Muscle of arm (tissue), 14 donors: ENCODE measurements around the gene CIDEC. TPM values are rescaled to one million over a fixed set of nuclear protein-coding genes. Genes with fewer than 3 reads are reported as not detected.
A peak's percentile ranks its signal among the peaks of the same experiment; 100 is the strongest.

Experiments used
- DNase-seq: peaks from one replicate; pipeline ENCODE4 v3.0.0-alpha.2; 2013
- long read RNA-seq, 11 donors: transcript quantifications; one replicate each; lab custom pipeline, GENCODE V29; 2026
- polyA plus RNA-seq, 12 donors: library from polyadenylated mRNA; unstranded; fragments of 120-200 nt; gene quantifications; one replicate each; pipeline ENCODE4 v1.2.1, GENCODE V29; 2013; ENCODE audit not compliant: insufficient read length in 12 of 12

CIDEC gene
- polyA plus RNA-seq, result under 1 TPM in 9 of 12 donors, not detected in 3; 0.30 to 0.77 (median 0.46) TPM
- long read RNA-seq, donor 1, result 0 reads
- long read RNA-seq, donor 2, result 0 reads
- long read RNA-seq, donor 3, result 0 reads
- long read RNA-seq, donor 4, result 0 reads
- long read RNA-seq, donor 5, partial matches to known transcripts, result 0 of 1 reads
- long read RNA-seq, donor 5, other reads (novel, unspliced or antisense), result 0 of 1 reads
- long read RNA-seq, donor 6, result 0 reads
- long read RNA-seq, donor 7, result 0 reads
- long read RNA-seq, donor 8, result 0 reads
- long read RNA-seq, donor 9, result 0 reads
- long read RNA-seq, donor 10, result 0 reads
- long read RNA-seq, donor 11, partial matches to known transcripts, result 0 of 51 reads
- long read RNA-seq, donor 11, other reads (novel, unspliced or antisense), result 51 of 51 reads

- DNase-seq, result no peak
These were observed at the start of gene CIDEC for GRCh38 chr3:9879830-9880549. TSS of gene CIDEC (minus strand) at chr3:9880253. CDS start at chr3:9878486, 1,767 bp downstream.

- no peak for DNase-seq
These were observed 48.1 kb upstream of the CIDEC start for GRCh38 chr3:9928158-9928557.

- no peak for DNase-seq
These were observed 38.4 kb upstream of the CIDEC start for GRCh38 chr3:9918261-9919038.

- no peak for DNase-seq
These were observed 37.8 kb upstream of the CIDEC start for GRCh38 chr3:9917820-9918219.

GRCh38 chr3:9916734-9917680, 37.0 kb upstream of the CIDEC start, which contains the start of gene IL17RC:
TSS of gene IL17RC (plus strand) at chr3:9917098. CDS start at chr3:9917316, 218 bp downstream.
- DNase-seq, result peak; percentile 90

- DNase-seq, result peak; percentile 31
These were observed 36.3 kb upstream of the CIDEC start for GRCh38 chr3:9916346-9916733.

- peak; percentile 81 for DNase-seq
These were observed 35.4 kb upstream of the CIDEC start for GRCh38 chr3:9915254-9916141.

GRCh38 chr3:9914559-9915253, 34.7 kb upstream of the CIDEC start:
- DNase-seq, result no peak

- DNase-seq, result no peak
These were observed 34.0 kb upstream of the CIDEC start for GRCh38 chr3:9914011-9914410.

GRCh38 chr3:9913601-9914000, 33.5 kb upstream of the CIDEC start:
- DNase-seq, result no peak

- no peak for DNase-seq
These were observed 32.4 kb upstream of the CIDEC start for GRCh38 chr3:9912294-9912935.

- DNase-seq, result no peak
These were observed 31.8 kb upstream of the CIDEC start for GRCh38 chr3:9911863-9912262.

GRCh38 chr3:9909221-9910013, 29.4 kb upstream of the CIDEC start:
- no peak for DNase-seq

GRCh38 chr3:9908286-9908685, 28.2 kb upstream of the CIDEC start:
- no peak for DNase-seq

- DNase-seq, result no peak
These were observed 26.4 kb upstream of the CIDEC start for GRCh38 chr3:9906480-9906879.

- DNase-seq, result no peak
These were observed 23.9 kb upstream of the CIDEC start for GRCh38 chr3:9903904-9904303.

GRCh38 chr3:9903238-9903624, 23.2 kb upstream of the CIDEC start:
- no peak for DNase-seq
